Transverse colon (tissue), 4 donors: ENCODE measurements around the gene COQ8B. TPM values are rescaled to one million over a fixed set of nuclear protein-coding genes. Genes with fewer than 3 reads are reported as not detected.

Experiments used
- DNase-seq: peaks from one replicate; pipeline ENCODE4 v3.0.0-alpha.2; 2019
- H3K27ac ChIP-seq, 4 donors: fragments of 200-600 bp; sonication (generic); 2 replicates each; pipeline ENCODE4 v1.5.1; 2016 to 2018; ENCODE audit warnings: inconsistent platforms in 4 of 4
- H3K27me3 ChIP-seq: fragments of 200-600 bp; sonication (generic); 2 replicates; pipeline ENCODE4 v1.5.1; 2017; ENCODE audit warnings: inconsistent platforms
- H3K36me3 ChIP-seq, 4 donors: fragments of 200-600 bp; sonication (generic); 2 replicates each; pipeline ENCODE4 v1.5.1; 2017 to 2019; ENCODE audit warnings: inconsistent platforms in 4 of 4
- H3K4me1 ChIP-seq, 4 donors: fragments of 200-600 bp; sonication (generic); 2 replicates each; pipeline ENCODE4 v1.5.1; 2017 to 2020; ENCODE audit warnings: inconsistent platforms in 4 of 4
- H3K4me3 ChIP-seq, 4 donors: fragments of 200-600 bp; sonication (generic); 1 replicate in 1 of 4; 2 replicates in 3 of 4; pipeline versions ENCODE4 v1.5.1 to v1.6.1; 2017 to 2019; ENCODE audit warnings: inconsistent platforms in 4 of 4
- H3K9me3 ChIP-seq, 2 donors: fragments of 200-600 bp; sonication (generic); 2 replicates each; pipeline ENCODE4 v1.5.1; 2017 to 2019; ENCODE audit warnings: inconsistent platforms in 2 of 2
- CTCF ChIP-seq, 5 experiments: fragments of 200-600 bp in 3 of 5; fragments of 450-650 bp in 2 of 5; sonication (generic) in 3 of 5; IDR thresholded peaks; 1 replicate in 2 of 5; 2 replicates in 3 of 5; pipeline ENCODE4 v1.5.1; 2016 to 2017; ENCODE audit warnings: antibody characterized with exemption in 5 of 5, inconsistent platforms in 3 of 5, mild to moderate bottlenecking in 2 of 5, moderate library complexity in 1 of 5
- EP300 ChIP-seq: sonication (generic); formaldehyde crosslinking; IDR thresholded peaks from one replicate; pipeline ENCODE4 v1.6.1; 2017; ENCODE audit warnings: antibody characterized with exemption, low read depth
- POLR2A ChIP-seq: fragments of 450-650 bp; IDR thresholded peaks from one replicate; pipeline ENCODE4 v1.6.1; 2016; ENCODE audit warnings: antibody characterized with exemption, mild to moderate bottlenecking, moderate library complexity
- POLR2AphosphoS5 ChIP-seq, 3 donors: sonication (generic); formaldehyde crosslinking; IDR thresholded peaks; one replicate each; pipeline ENCODE4 v1.6.1; 2016; ENCODE audit warnings: antibody characterized with exemption in 3 of 3
- WGBS, 2 donors: methylation state at CpG; one replicate each; pipeline ENCODE4 v1.1.5; 2018; ENCODE audit warnings: low coverage in 1 of 2; 5-methylcytosine and 5-hydroxymethylcytosine counted together
- in situ Hi-C, 4 donors: fragments of 200-750 bp; cut with MboI; loops; one replicate each; pipeline versions ENCODE4 v1.15.0 to v1.15.1; 2017; ENCODE audit warnings: low sequenced_read_pairs in 3 of 4, low pct_ligation_motif_present in 1 of 4, low pct_unique_long_range_greater_than_20kb in 1 of 4
- intact Hi-C: fragments of 100-400 bp; cut with DNase I; formaldehyde crosslinking; loops from one replicate; pipeline ENCODE4 v1.15.1; 2023; ENCODE audit warnings: low total_unique reads
- total RNA-seq, 4 donors: library from RNA; depleted of rRNA; stranded (reverse); fragments of >200 nt; gene quantifications; one replicate each; pipeline ENCODE4 v1.1.0, GENCODE V29; 2016

The COQ8B gene
- total RNA-seq, 4 donors from 2014 or later = 15.3 to 41.2 (median 36.5) TPM

- in situ Hi-C loops (loop anchor here in 2 of 4 donors (5.0 to 25.0 kb wide), 2 partner anchors 38 to 98 kb away; partner anchors contain the start of genes ACTMAP (in 1 of the 2) and SNRPA (in 1 of the 2)), intact Hi-C loops (loop anchor here (10.0 kb wide), 1 partner anchor 90 kb away; no protein-coding TSS in a partner anchor)
- Histone ChIP-seq H3K27ac (peak overlapping the region; percentile 94 to 99 (median 98)), H3K36me3 (peaks cover 0 to 16% (median under 1%) of the 10 kb centered on the region in 4 donors), H3K27me3 (no peaks in the 10 kb centered on the region), H3K4me1 (peaks cover 10 to 47% (median 32%) of the 10 kb centered on the region in 4 donors), H3K9me3 (no peaks in the 10 kb centered on the region), H3K4me3 (peak overlapping the region; percentile 36 to 96 (median 66))
- TF ChIP-seq CTCF (IDR thresholded peaks at IDR 0.05) (no peak), POLR2AphosphoS5 (IDR thresholded peaks at IDR 0.05) (peak in 1 of 3 donors; percentile 21)
- DNase-seq = peak; percentile 97
- 0 to 2% methylated on average over 1 to 31 of the region's 31 CpGs for WGBS, 2 donors
Observed at GRCh38 chr19:40714441-40715299, 2.0 kb downstream of the COQ8B start.

- no peak for TF ChIP-seq POLR2A
- no peak for TF ChIP-seq EP300
- no peak for TF ChIP-seq POLR2AphosphoS5 (IDR thresholded peaks at IDR 0.05)
- TF ChIP-seq CTCF (IDR thresholded peaks at IDR 0.05) = no peak
- 85% methylated on average over 9 of the region's 11 CpGs; no CpG with 5 or more reads in 1 of the 2 donors for whole genome bisulfite sequencing, 2 donors
- intact Hi-C loops = loop anchor here (10.0 kb wide), 1 partner anchor 91 kb away; no protein-coding TSS in a partner anchor
- H3K27me3 ChIP-seq = no peaks in the 10 kb centered on the region
- H3K27ac ChIP-seq = peak overlapping the region; percentile 94 to 99 (median 98)
- in situ Hi-C loops = loop anchor here in 1 of 4 donors (25.0 kb wide), 1 partner anchor 98 kb away; no protein-coding TSS in a partner anchor
- H3K4me1 ChIP-seq = peaks cover 6 to 40% (median 26%) of the 10 kb centered on the region in 4 donors
- no peak for DNase-seq
- no peaks in the 10 kb centered on the region for H3K9me3 ChIP-seq
- H3K4me3 ChIP-seq = peak overlapping the region in 1 of 4 donors; percentile 96
- H3K36me3 ChIP-seq = peaks cover 0 to 23% (median 3%) of the 10 kb centered on the region in 4 donors
Observed at GRCh38 chr19:40713939-40714338, 2.7 kb downstream of the COQ8B start.

- no peak for TF ChIP-seq POLR2A
- no peak for TF ChIP-seq POLR2AphosphoS5 (IDR thresholded peaks at IDR 0.05)
- TF ChIP-seq CTCF (IDR thresholded peaks at IDR 0.05) = no peak
- TF ChIP-seq EP300 = no peak
- Histone ChIP-seq H3K36me3 (peaks cover 0 to 32% (median 10%) of the 10 kb centered on the region in 4 donors), H3K4me3 (no peak overlapping the region), H3K27ac (no peak overlapping the region), H3K27me3 (no peaks in the 10 kb centered on the region), H3K9me3 (no peaks in the 10 kb centered on the region), H3K4me1 (peaks cover 6 to 9% (median 8%) of the 10 kb centered on the region in 4 donors)
- 92 to 100% methylated on average over 2 to 5 of the region's 5 CpGs for WGBS, 2 donors
- in situ Hi-C loops (loop anchor here in 1 of 4 donors (25.0 kb wide), 1 partner anchor 102 kb away; no protein-coding TSS in a partner anchor), intact Hi-C loops (loop anchor here (10.0 kb wide), 1 partner anchor 95 kb away; no protein-coding TSS in a partner anchor)
- no peak for DNase-seq
Observed at GRCh38 chr19:40709817-40710216, 6.9 kb downstream of the COQ8B start.

GRCh38 chr19:40707615-40708014, 9.1 kb downstream of the COQ8B start:
- H3K27ac ChIP-seq = no peak overlapping the region
- H3K27me3 ChIP-seq = no peaks in the 10 kb centered on the region
- in situ Hi-C loops (loop anchor here in 1 of 4 donors (25.0 kb wide), 1 partner anchor 105 kb away; no protein-coding TSS in a partner anchor), intact Hi-C loops (no loop called here)
- 96 to 97% methylated on average over 6 to 7 of the region's 7 CpGs for WGBS, 2 donors
- H3K9me3 ChIP-seq = no peaks in the 10 kb centered on the region
- H3K36me3 ChIP-seq = peaks cover 0 to 41% (median 13%) of the 10 kb centered on the region in 4 donors
- no peaks in the 10 kb centered on the region for H3K4me1 ChIP-seq
- TF ChIP-seq EP300 (no peak), POLR2AphosphoS5 (IDR thresholded peaks at IDR 0.05) (no peak)
- DNase-seq = no peak
- H3K4me3 ChIP-seq = no peak overlapping the region
